GM12878 (cell line): ENCODE data around the gene ADD1. TPM values are rescaled to one million over a fixed set of nuclear protein-coding genes. Genes with fewer than 3 reads are reported as not detected.

Experiments
- ATAC-seq: fragments of 200-7000 bp; cut with Tn5 transposase; 3 replicates; pipeline ENCODE4 v1.9.1; 2020; ENCODE audit warnings: mild to moderate bottlenecking, moderate library complexity
- BruUV-seq: library from RNA; stranded (reverse); fragments of 400-500 nt; replicated peaks from 2 replicates; lab custom pipeline; 2021; lab: Mats Ljungman, UMichigan
- CTCF ChIA-PET: fragments of 300-600 bp; sonication (Branson Sonifier 250); formaldehyde crosslinking; extraction: SDS; loops from one replicate; lab custom pipeline; 2021; ENCODE audit warnings: inconsistent platforms; lab: Yijun Ruan, JAX
- POLR2A ChIA-PET: fragments of 350-600 bp; formaldehyde crosslinking; extraction: SDS; loops from one replicate; lab custom pipeline; 2021; ENCODE audit warnings: inconsistent platforms; lab: Charles Lee
- RAD21 ChIA-PET: fragments of 300-600 bp; sonication (Branson Sonifier 250); formaldehyde crosslinking; loops from one replicate; lab custom pipeline; 2023; ENCODE audit warnings: antibody characterized with exemption; ENCODE audit not compliant: unreplicated experiment; lab: Charles Lee
- SMC1A ChIA-PET: fragments of 300-600 bp; sonication (Branson Sonifier 250); formaldehyde crosslinking; loops from one replicate; lab custom pipeline; 2023; ENCODE audit not compliant: unreplicated experiment, uncharacterized antibody; lab: Charles Lee
- DNase-seq: peaks from one replicate; pipeline ENCODE4 v3.0.0-alpha.2; 2011; ENCODE audit warnings: low read depth, low spot score
- FAIRE-seq: peaks from 3 replicates; lab custom pipeline; 2011; peaks lifted over from hg19 to GRCh38; lab: Jason Lieb, UNC
- H2AFZ ChIP-seq: 2 replicates; pipeline ENCODE4 v1.6.0; 2011; ENCODE audit warnings: low read depth, low read length, control low read depth; ENCODE audit not compliant: control insufficient read depth
- H3K27ac ChIP-seq: 2 replicates; pipeline ENCODE4 v1.5.1; 2011; ENCODE audit warnings: control low read depth; ENCODE audit not compliant: control insufficient read depth, insufficient read depth
- H3K27me3 ChIP-seq, 2 experiments: replicated peaks in 1 of 2; 2 replicates each; pipeline versions ENCODE4 v1.6.0 to v1.6.1; 2011; ENCODE audit warnings: low read length in 1 of 2; ENCODE audit not compliant: control insufficient read depth in 2 of 2, insufficient read depth in 2 of 2
- H3K36me3 ChIP-seq, 2 experiments: 2 replicates each; pipeline ENCODE4 v1.5.1; 2011; ENCODE audit warnings: low read length in 1 of 2; ENCODE audit not compliant: control insufficient read depth in 2 of 2, insufficient read depth in 2 of 2
- H3K4me1 ChIP-seq: 2 replicates; pipeline ENCODE4 v1.6.1; 2011; ENCODE audit warnings: mild to moderate bottlenecking, low read length, moderate library complexity, mixed read lengths; ENCODE audit not compliant: control insufficient read depth, insufficient read depth
- H3K4me2 ChIP-seq: 2 replicates; pipeline ENCODE4 v1.6.0; 2011; ENCODE audit warnings: control low read depth; ENCODE audit not compliant: control insufficient read depth, insufficient read depth
- H3K4me3 ChIP-seq: fragments of 200-600 bp; sonication (generic); 2 replicates; pipeline ENCODE4 v1.5.1; 2016
- H3K79me2 ChIP-seq: 2 replicates; pipeline ENCODE4 v1.6.0; 2011; ENCODE audit warnings: low read length; ENCODE audit not compliant: control insufficient read depth, insufficient read depth
- H3K9ac ChIP-seq: 2 replicates; pipeline ENCODE4 v1.8.0; 2011; ENCODE audit warnings: low read length, control low read depth, mixed read lengths; ENCODE audit not compliant: control insufficient read depth, insufficient read depth
- H3K9me3 ChIP-seq: replicated peaks from 3 replicates; pipeline ENCODE4 v1.5.1; 2011; ENCODE audit warnings: mild to moderate bottlenecking, low read length; ENCODE audit not compliant: control insufficient read depth, insufficient read depth
- H4K20me1 ChIP-seq: 2 replicates; pipeline ENCODE4 v1.6.0; 2011; ENCODE audit not compliant: control insufficient read depth, insufficient read depth
- BCLAF1 ChIP-seq: fragments of 450-650 bp; IDR thresholded peaks from 2 replicates; pipeline ENCODE4 v1.6.1; 2017; ENCODE audit warnings: antibody characterized with exemption, mild to moderate bottlenecking, moderate library complexity
- BMI1 ChIP-seq: fragments of 450-650 bp; IDR thresholded peaks from 2 replicates; pipeline ENCODE4 v1.6.1; 2016; ENCODE audit warnings: mild to moderate bottlenecking, moderate library complexity, borderline replicate concordance
- SKIL ChIP-seq: fragments of 450-650 bp; IDR thresholded peaks from 2 replicates; pipeline ENCODE4 v1.6.1; 2017; ENCODE audit warnings: mild to moderate bottlenecking, low read depth, inconsistent platforms; ENCODE audit not compliant: poor library complexity, severe bottlenecking
- ZNF207 ChIP-seq: fragments of 450-650 bp; IDR thresholded peaks from 2 replicates; pipeline ENCODE4 v1.6.1; 2014; ENCODE audit warnings: antibody characterized with exemption, mild to moderate bottlenecking, borderline replicate concordance
- WGBS: methylation state at CpG from one replicate; pipeline ENCODE4 v1.1.6; 2016; ENCODE audit warnings: low lambda C conversion rate; ENCODE audit not compliant: insufficient replicate concordance, insufficient coverage; ENCODE audit errors: missing lambda C conversion rate; 5-methylcytosine and 5-hydroxymethylcytosine counted together
- in situ Hi-C: fragments of 300-500 bp; cut with MboI; formaldehyde crosslinking; loops from 9 replicates; pipeline ENCODE4 v1.14.3; 2018; ENCODE audit warnings: mixed read lengths
- intact Hi-C: fragments of 100-400 bp; cut with micrococcal nuclease; formaldehyde crosslinking; loops from one replicate; pipeline ENCODE4 v1.14.2; 2022; ENCODE audit not compliant: unreplicated experiment
- polyA plus RNA-seq, 11 experiments: library from polyadenylated mRNA; depleted of rRNA in 4 of 11; unstranded in 6 of 11; stranded (reverse) in 5 of 11; fragments of >200 nt; fragmentation: Nextera tagmentation in 4 of 11; fragmentation: Illumina TruSeq in 1 of 11; extraction: Ambion mirVana in 4 of 11; extraction: Trizol in 1 of 11; gene quantifications; 1 replicate in 1 of 11; 2 replicates in 10 of 11; pipeline versions ENCODE4 v1.2.1 to v1.2.3, GENCODE V29; 2011 to 2016; ENCODE audit warnings: inconsistent platforms in 2 of 11, missing spikeins in 2 of 11, low read depth in 1 of 11
- total RNA-seq, 4 experiments: library from RNA; depleted of rRNA in 3 of 4; stranded (reverse); fragments of >200 nt in 3 of 4; fragmentation: Illumina TruSeq in 1 of 4; extraction: Trizol in 1 of 4; gene quantifications; 2 replicates each; pipeline versions ENCODE4 v1.2.1 to v1.2.3, GENCODE V29; 2013 to 2021
- TF ChIP-seq, protein P1 (sequence below): fragments of 450-650 bp; IDR thresholded peaks from 2 replicates; pipeline ENCODE4 v1.6.1; 2016; ENCODE audit warnings: mild to moderate bottlenecking

The ADD1 gene
- total and polyA plus RNA-seq, 10 of the 15 experiments (the other 5 are each of a cell fraction or from before 2014, with no cell fraction given), result 21.6 to 182 (median 105) TPM

GRCh38 chr4:2796849-2797544, 46.6 kb upstream of the ADD1 start:
- Histone ChIP-seq H3K9ac (no peak overlapping the region), H3K27ac (no peak overlapping the region), H3K9me3 (no peaks in the 10 kb centered on the region), H3K4me3 (no peak overlapping the region), H3K36me3 (no peaks in the 10 kb centered on the region), H3K79me2 (peaks cover 27% of the 10 kb centered on the region), H3K4me2 (no peak overlapping the region), H2AFZ (no peak overlapping the region), H3K4me1 (peaks cover 61% of the 10 kb centered on the region), H4K20me1 (no peaks in the 10 kb centered on the region), H3K27me3 (no peaks in the 10 kb centered on the region)
- BruUV-seq, result no TSS peak
- POLR2A ChIA-PET, result interaction anchor here (1.0 to 6.7 kb wide), 5 partner anchors 9 to 27 kb away, joined by 3 to 57 read pairs (median 5); no protein-coding TSS in a partner anchor
- SMC1A ChIA-PET, result interaction anchor here (0.6 to 6.2 kb wide), 6 partner anchors 10 to 196 kb away, joined by 3 to 49 read pairs (median 3); no protein-coding TSS in a partner anchor
- in situ Hi-C loops, result no loop called here
- intact Hi-C loops, result no loop called here
- TF ChIP-seq, protein P1, sequence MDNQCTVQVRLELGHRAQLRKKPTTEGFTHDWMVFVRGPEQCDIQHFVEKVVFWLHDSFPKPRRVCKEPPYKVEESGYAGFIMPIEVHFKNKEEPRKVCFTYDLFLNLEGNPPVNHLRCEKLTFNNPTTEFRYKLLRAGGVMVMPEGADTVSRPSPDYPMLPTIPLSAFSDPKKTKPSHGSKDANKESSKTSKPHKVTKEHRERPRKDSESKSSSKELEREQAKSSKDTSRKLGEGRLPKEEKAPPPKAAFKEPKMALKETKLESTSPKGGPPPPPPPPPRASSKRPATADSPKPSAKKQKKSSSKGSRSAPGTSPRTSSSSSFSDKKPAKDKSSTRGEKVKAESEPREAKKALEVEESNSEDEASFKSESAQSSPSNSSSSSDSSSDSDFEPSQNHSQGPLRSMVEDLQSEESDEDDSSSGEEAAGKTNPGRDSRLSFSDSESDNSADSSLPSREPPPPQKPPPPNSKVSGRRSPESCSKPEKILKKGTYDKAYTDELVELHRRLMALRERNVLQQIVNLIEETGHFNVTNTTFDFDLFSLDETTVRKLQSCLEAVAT, result no peak
- TF ChIP-seq SKIL (no peak), ZNF207 (no peak), BMI1 (no peak), BCLAF1 (no peak)
- RAD21 ChIA-PET, result interaction anchor here (1.1 to 5.4 kb wide), 2 partner anchors 10 to 46 kb away, joined by 3 to 43 read pairs; no protein-coding TSS in a partner anchor
- 87% methylated on average over 13 of the region's 13 CpGs for WGBS
- DNase-seq (no peak), ATAC-seq (no peak), FAIRE-seq (no peak)
- CTCF ChIA-PET, result interaction anchor here (0.9 to 4.5 kb wide), 3 partner anchors 11 to 157 kb away, joined by 3 to 17 read pairs (median 5); no protein-coding TSS in a partner anchor
